Transverse colon (tissue), 4 donors: ENCODE data around the gene CELA3B. TPM values are rescaled to one million over a fixed set of nuclear protein-coding genes. Genes with fewer than 3 reads are reported as not detected.
"Not testable (repeated sequence)": the region's sequence is repeated elsewhere in the genome, so short reads cannot be mapped to it uniquely, and the experiment has no call there.

Experiments
- DNase-seq: peaks from one replicate; pipeline ENCODE4 v3.0.0-alpha.2; 2019
- H3K27ac ChIP-seq, 4 donors: fragments of 200-600 bp; sonication (generic); 2 replicates each; pipeline ENCODE4 v1.5.1; 2016 to 2018; ENCODE audit warnings: inconsistent platforms in 4 of 4
- H3K27me3 ChIP-seq: fragments of 200-600 bp; sonication (generic); 2 replicates; pipeline ENCODE4 v1.5.1; 2017; ENCODE audit warnings: inconsistent platforms
- H3K36me3 ChIP-seq, 4 donors: fragments of 200-600 bp; sonication (generic); 2 replicates each; pipeline ENCODE4 v1.5.1; 2017 to 2019; ENCODE audit warnings: inconsistent platforms in 4 of 4
- H3K4me1 ChIP-seq, 4 donors: fragments of 200-600 bp; sonication (generic); 2 replicates each; pipeline ENCODE4 v1.5.1; 2017 to 2020; ENCODE audit warnings: inconsistent platforms in 4 of 4
- H3K4me3 ChIP-seq, 4 donors: fragments of 200-600 bp; sonication (generic); 1 replicate in 1 of 4; 2 replicates in 3 of 4; pipeline versions ENCODE4 v1.5.1 to v1.6.1; 2017 to 2019; ENCODE audit warnings: inconsistent platforms in 4 of 4
- H3K9me3 ChIP-seq, 2 donors: fragments of 200-600 bp; sonication (generic); 2 replicates each; pipeline ENCODE4 v1.5.1; 2017 to 2019; ENCODE audit warnings: inconsistent platforms in 2 of 2
- CTCF ChIP-seq, 5 experiments: fragments of 200-600 bp in 3 of 5; fragments of 450-650 bp in 2 of 5; sonication (generic) in 3 of 5; IDR thresholded peaks; 1 replicate in 2 of 5; 2 replicates in 3 of 5; pipeline ENCODE4 v1.5.1; 2016 to 2017; ENCODE audit warnings: antibody characterized with exemption in 5 of 5, inconsistent platforms in 3 of 5, mild to moderate bottlenecking in 2 of 5, moderate library complexity in 1 of 5
- EP300 ChIP-seq: sonication (generic); formaldehyde crosslinking; IDR thresholded peaks from one replicate; pipeline ENCODE4 v1.6.1; 2017; ENCODE audit warnings: antibody characterized with exemption, low read depth
- POLR2A ChIP-seq: fragments of 450-650 bp; IDR thresholded peaks from one replicate; pipeline ENCODE4 v1.6.1; 2016; ENCODE audit warnings: antibody characterized with exemption, mild to moderate bottlenecking, moderate library complexity
- POLR2AphosphoS5 ChIP-seq, 3 donors: sonication (generic); formaldehyde crosslinking; IDR thresholded peaks; one replicate each; pipeline ENCODE4 v1.6.1; 2016; ENCODE audit warnings: antibody characterized with exemption in 3 of 3
- WGBS, 2 donors: methylation state at CpG; one replicate each; pipeline ENCODE4 v1.1.5; 2018; ENCODE audit warnings: low coverage in 1 of 2; 5-methylcytosine and 5-hydroxymethylcytosine counted together
- in situ Hi-C, 4 donors: fragments of 200-750 bp; cut with MboI; loops; one replicate each; pipeline versions ENCODE4 v1.15.0 to v1.15.1; 2017; ENCODE audit warnings: low sequenced_read_pairs in 3 of 4, low pct_ligation_motif_present in 1 of 4, low pct_unique_long_range_greater_than_20kb in 1 of 4
- intact Hi-C: fragments of 100-400 bp; cut with DNase I; formaldehyde crosslinking; loops from one replicate; pipeline ENCODE4 v1.15.1; 2023; ENCODE audit warnings: low total_unique reads
- total RNA-seq, 4 donors: library from RNA; depleted of rRNA; stranded (reverse); fragments of >200 nt; gene quantifications; one replicate each; pipeline ENCODE4 v1.1.0, GENCODE V29; 2016

Gene CELA3B, protein sequence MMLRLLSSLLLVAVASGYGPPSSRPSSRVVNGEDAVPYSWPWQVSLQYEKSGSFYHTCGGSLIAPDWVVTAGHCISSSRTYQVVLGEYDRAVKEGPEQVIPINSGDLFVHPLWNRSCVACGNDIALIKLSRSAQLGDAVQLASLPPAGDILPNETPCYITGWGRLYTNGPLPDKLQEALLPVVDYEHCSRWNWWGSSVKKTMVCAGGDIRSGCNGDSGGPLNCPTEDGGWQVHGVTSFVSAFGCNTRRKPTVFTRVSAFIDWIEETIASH
- total RNA-seq = not detected

- DNase-seq, H3K27ac ChIP-seq, in situ Hi-C loops, H3K4me3 ChIP-seq, H3K9me3 ChIP-seq, H3K36me3 ChIP-seq, H3K27me3 ChIP-seq, H3K4me1 ChIP-seq, intact Hi-C loops: not testable (repeated sequence)
- WGBS, 2 donors = 82 to 89% methylated on average over 4 to 7 of the region's 9 CpGs
Measured at GRCh38 chr1:21976703-21977239, at the start of gene CELA3B. Gene CELA3B, plus strand, starts transcription at chr1:21977022. Its CDS starts 18 bp downstream, at chr1:21977040.

DNA sequence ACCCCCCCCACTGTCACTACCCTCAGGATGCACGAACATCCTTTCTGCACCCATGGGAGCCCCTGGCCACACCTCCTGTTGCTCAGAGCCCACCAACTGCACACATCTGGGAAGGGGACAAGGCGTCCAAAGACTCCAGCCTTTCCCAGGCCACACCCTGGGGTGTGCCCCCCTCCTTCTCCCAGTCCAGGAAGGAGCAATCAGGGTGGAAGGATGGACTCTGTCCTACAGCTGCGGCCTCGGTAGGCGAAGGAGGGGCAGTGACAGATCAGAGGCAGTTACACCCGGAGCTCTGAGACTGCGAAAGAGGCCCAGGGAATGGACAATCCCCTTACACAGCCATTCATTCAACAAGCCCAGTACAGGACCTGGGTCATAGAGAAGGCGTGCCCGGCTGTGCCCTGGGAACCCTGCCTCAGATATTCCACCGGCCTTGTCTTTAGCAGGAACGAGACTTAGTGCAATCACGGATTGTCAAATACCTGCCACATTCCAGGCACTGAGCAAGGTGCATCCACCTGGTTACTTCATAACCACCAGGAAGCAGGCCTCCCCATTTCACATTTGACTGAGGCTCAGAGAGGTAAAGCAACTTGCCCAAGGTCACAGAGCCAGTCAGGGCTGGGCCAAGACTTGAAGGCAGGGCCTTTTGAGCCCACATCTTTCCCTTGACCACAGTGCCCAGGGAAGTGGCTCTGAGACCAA is 49.1 kb upstream of the CELA3B start:
- in situ Hi-C loops (no loop called here), intact Hi-C loops (no loop called here)
- H3K9me3 ChIP-seq = no peaks in the 10 kb centered on the region
- H3K36me3 ChIP-seq = no peaks in the 10 kb centered on the region
- H3K4me1 ChIP-seq = peaks cover 67 to 98% (median 84%) of the 10 kb centered on the region in 4 donors
- no peaks in the 10 kb centered on the region for H3K27me3 ChIP-seq
- 22% methylated on average over 12 of the region's 12 CpGs; no CpG with 5 or more reads in 1 of the 2 donors for WGBS, 2 donors
- no peak overlapping the region for H3K4me3 ChIP-seq
- DNase-seq = peak; percentile 92
- TF ChIP-seq CTCF (IDR thresholded peaks at IDR 0.05) (no peak), EP300 (peak; percentile 82), POLR2AphosphoS5 (IDR thresholded peaks at IDR 0.05) (peak; percentile 52 to 79 (median 77)), POLR2A (peak; percentile 18)
- peak overlapping the region; percentile 93 to 98 (median 94) for H3K27ac ChIP-seq

DNA sequence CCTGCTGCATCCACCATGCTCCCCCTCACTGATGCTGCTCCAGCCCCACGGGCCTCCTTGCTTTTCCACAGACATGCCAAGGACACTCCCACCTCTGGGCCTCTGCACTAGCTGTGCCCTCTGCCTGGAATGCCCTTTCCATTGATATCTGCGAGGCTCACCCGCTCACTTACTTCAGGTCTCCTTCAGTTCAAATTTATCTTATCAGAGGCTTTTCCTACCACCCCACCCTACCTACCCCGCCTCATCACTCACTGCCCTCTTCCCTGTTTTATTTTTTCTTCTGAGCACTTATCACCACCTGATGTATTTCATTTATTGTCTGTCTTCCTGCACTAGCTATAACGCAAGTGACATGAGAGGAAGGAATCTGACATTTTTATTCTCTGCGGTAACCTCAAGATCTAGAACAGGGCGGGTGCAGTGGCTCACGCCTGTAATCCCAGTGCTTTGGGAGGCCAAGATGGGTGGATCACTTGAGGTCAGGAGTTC is 46.7 kb upstream of the CELA3B start:
- Histone ChIP-seq H3K4me3 (no peak overlapping the region), H3K27ac (peak overlapping the region; percentile 93 to 98 (median 94)), H3K4me1 (peaks cover 71 to 98% (median 85%) of the 10 kb centered on the region in 4 donors), H3K36me3 (no peaks in the 10 kb centered on the region), H3K9me3 (no peaks in the 10 kb centered on the region), H3K27me3 (no peaks in the 10 kb centered on the region)
- TF ChIP-seq EP300 (no peak), CTCF (IDR thresholded peaks at IDR 0.05) (no peak), POLR2AphosphoS5 (IDR thresholded peaks at IDR 0.05) (no peak)
- intact Hi-C loops (loop anchor here (2.0 kb wide), 1 partner anchor 17 kb away; no protein-coding TSS in a partner anchor), in situ Hi-C loops (no loop called here)
- peak; percentile 39 for DNase-seq
- WGBS, 2 donors = 53 to 63% methylated on average over 4 to 7 of the region's 8 CpGs

GRCh38 chr1:21930629-21931170 is 46.1 kb upstream of the CELA3B start:
- intact Hi-C loops = loop anchor here (2.0 kb wide), 1 partner anchor 18 kb away; no protein-coding TSS in a partner anchor
- in situ Hi-C loops = no loop called here

More at GRCh38 chr1:21930629-21931170, 46.1 kb upstream of the CELA3B start:
- Histone ChIP-seq H3K4me3 (no peak overlapping the region), H3K27ac (peak overlapping the region; percentile 93 to 98 (median 94)), H3K9me3 (no peaks in the 10 kb centered on the region), H3K27me3 (no peaks in the 10 kb centered on the region), H3K36me3 (no peaks in the 10 kb centered on the region), H3K4me1 (peaks cover 65 to 98% (median 85%) of the 10 kb centered on the region in 4 donors)
- DNase-seq = no peak
- 81 to 93% methylated on average over 3 to 6 of the region's 6 CpGs for WGBS, 2 donors
- TF ChIP-seq POLR2AphosphoS5 (IDR thresholded peaks at IDR 0.05) (no peak), CTCF (IDR thresholded peaks at IDR 0.05) (no peak), EP300 (no peak), POLR2A (no peak)
